NCI-H69 (cell line): ENCODE data around the gene TMEM121B.

Source experiments
- DNase-seq: peaks from one replicate; lab custom pipeline; 2025; lab: John Stamatoyannopoulos, UW

TMEM121B gene

DNA sequence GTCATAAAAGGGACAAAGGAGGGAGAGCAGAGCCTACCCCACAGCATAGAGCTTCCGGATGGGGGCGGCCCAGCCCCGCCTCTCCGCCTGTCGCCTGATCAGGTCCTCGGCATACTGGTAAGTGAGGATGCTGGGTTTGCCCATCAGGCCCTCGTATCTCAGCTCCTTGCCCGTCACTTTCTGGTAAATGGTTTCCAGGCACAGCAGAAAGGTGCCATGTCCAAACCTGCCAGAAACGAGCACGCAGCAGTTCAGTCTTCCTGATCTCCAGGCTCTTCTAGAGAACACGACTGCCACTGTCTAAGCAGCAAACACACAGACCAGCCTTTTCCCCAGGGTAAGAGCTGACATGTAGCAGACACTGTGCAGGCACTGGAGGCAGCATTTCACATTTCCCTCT lies 17.4 kb upstream of the TMEM121B start:
- no peak for DNase-seq

DNA sequence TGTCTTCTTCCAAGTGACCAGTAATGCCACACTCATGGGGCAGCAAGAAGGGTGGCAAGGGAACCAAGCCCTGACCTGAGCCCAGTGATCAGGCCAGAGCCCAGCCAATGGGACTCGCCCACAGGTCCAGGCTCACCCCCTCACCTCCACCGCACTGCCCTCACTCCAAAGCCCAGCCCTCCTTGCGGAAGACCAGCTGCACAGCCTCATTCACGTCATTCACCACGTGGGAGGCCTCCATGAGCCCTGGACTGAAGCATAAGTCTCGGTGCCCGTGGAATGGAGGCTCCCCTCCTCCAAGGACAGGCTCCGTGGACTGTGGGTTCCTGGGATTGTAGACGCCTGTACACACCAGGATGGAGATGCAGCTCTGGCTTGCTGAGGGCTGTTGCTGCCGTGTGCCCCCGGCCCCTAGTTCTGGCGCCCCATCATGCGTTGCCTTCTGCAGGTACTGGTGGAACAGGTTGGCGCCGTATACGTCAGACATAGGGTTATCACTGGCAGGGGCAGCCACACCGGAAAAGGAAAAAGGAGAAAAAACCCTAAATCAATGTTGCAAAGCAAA lies 16.8 kb upstream of the TMEM121B start:
- no peak for DNase-seq

DNA sequence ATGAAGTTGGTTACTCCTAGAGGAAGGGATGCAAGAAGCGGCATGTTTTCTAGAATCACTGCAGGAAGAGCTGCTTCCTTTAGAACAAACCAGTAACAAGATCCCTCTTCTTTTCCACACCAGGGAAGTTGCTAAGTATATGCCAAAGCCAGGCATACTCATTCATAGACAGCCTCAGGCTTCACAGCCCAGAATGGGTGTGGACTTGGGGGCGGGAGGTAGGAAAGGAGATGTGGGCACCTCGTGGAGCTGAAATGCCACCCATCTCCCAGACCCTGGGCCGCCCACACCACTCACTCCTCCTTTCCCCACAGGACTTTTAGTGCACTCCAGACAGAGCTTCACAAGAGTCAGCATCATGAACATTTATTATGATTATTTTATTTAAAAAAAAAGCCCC lies 16.0 kb upstream of the TMEM121B start:
- DNase-seq, result no peak

DNA sequence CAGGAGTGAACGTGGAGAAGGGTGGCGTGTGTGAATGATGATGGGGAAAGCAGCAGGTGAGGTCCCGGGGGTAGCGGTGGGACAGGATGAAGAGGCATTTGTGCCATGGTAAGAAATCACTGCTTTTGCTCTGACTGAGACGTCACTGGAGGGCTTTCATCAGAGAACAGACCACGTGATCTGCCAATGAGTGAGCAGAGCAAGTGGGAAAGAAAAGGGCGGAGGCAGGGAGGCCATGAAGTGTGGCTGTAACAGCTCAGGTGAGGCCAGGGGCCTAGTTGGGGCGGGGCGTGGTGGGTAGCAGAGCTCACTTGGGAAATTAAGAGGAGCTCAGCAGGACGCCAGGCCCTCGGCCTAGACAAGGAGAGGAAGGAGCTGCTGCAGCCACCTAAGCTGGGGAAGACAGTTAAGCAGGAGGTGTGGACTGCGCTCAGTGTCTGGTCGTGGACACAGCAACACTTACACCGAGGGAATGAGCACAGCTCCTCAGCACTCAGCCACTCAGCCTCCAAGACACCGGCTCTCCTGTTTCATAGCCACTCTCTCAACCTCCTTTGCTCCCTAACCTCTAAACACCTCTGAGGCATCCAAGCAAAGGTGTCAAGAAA lies 14.1 kb upstream of the TMEM121B start:
- DNase-seq, result no peak

DNA sequence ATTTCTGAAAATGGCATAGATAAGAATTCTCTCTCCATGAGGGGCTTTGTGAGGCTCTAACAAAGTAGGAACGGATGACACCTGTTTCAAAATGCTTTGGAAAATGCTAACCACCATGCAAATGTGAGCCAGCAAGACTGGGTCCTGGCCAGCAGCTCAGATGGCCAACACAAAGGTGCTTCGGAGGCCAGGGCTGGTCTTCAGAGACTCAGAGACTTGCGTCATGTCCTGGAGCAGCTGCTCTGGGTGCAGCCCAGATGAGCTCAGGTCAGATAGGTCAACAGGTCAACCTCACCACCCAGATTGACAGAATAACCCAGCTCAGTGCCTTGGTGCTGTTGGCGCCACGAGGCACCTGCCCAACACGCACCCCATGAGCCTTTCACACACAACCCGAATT lies 12.0 kb upstream of the TMEM121B start:
- DNase-seq, result no peak

DNA sequence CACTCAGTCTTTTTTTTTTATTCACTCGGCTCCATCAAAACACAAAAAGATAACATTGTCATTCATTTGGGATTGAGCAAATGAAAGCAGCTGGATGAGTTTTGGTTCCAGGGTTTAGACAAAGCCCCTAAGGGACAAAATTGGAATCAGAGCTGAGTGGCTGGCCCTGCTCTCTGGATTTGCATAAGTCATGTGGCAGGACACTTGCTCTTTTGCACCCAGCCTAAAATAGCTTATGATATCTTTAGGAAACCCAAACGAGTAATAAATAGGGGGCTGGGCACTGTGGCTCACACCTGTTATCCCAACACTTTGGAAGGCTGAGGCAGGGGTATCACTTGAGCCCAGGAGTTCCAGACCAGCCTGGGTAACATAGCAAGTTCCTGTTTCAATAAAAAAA lies 11.0 kb upstream of the TMEM121B start:
- DNase-seq, result no peak

DNA sequence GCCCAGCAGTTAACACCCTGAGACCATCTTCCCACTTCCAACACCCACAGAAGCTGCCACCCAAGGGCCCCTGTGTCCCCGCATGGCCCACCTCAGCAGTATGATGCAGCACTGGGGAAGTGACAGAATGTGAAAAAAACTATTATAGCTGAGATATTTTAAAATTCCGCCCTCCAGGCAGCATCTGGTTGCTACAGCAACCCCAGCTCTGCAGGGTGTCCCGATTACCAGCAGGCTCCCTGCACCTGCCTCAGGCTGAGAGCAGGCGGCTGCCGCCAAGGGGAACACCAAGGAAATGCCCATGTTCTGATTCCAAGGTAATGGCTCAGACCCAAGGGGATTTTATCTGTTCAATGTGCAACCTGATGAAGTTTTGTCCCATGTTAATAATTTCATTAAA lies 10.5 kb upstream of the TMEM121B start:
- DNase-seq, result peak; percentile 82

DNA sequence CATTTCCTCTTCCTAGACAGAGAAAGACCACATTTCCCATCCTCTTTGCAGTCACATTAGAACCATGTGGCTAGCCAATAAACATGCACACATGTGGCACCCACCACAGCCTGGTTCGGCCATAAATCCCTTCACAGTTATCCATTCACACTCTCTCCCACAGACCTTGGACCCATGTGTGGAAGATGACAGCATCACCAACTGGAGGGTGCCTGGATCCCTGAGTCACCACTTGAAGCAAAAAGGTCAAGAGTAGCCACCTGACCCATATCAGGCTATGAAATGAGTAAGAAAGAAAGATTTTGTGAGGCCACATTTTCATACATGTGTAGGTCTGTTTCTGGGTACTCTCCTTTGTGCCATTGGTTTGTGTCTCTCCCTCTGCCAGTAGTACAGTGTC lies 9.0 kb upstream of the TMEM121B start:
- no peak for DNase-seq

DNA sequence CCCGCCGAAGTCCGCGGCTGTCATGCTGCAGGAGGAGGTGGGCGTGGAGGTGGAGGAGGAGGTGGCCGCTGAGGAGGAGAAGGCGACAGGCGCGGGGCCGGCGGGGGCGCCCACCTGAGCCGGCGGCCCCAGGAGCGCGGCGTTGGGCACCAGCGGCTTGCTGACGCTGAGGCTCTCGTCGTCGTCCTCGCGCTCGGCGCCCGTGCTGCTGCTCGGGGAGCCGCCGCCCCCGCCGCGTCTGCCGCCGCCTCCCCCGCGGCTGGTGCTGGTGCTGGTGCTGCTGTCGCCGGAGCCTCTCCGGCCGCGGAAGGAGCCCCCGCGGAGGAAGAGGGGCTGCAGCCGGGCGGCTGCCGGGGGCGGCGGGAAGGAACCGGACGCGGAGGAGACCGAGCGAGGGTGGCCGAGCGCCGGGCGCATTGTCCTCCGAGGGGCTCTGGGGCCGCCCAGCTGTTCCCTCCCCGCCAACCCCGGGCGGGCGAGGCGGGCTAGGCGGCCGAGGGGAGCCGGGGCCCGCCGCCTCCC lies 388 bp downstream of the TMEM121B start:
- DNase-seq, result peak; percentile 84

DNA sequence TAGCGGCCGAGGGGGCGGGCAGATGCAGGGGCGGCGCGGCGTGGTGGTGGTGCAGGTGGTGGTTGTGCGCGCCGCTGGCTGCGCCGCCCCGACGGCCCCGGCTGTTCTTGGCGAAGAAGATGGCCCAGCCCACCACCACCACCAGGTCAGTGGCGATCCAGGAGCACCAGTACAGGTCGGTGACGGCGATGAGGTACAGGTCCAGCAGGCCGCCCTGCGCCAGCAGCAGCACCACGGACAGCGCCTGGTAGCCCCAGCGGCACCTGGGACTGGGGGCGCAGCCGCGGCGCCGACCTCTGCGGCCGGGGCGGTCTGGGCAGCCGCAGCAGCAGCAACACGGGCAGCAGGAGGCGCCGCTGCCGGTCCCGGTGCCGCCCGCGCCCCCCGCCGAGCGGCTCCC lies 879 bp downstream of the TMEM121B start:
- DNase-seq, result peak; percentile 42

DNA sequence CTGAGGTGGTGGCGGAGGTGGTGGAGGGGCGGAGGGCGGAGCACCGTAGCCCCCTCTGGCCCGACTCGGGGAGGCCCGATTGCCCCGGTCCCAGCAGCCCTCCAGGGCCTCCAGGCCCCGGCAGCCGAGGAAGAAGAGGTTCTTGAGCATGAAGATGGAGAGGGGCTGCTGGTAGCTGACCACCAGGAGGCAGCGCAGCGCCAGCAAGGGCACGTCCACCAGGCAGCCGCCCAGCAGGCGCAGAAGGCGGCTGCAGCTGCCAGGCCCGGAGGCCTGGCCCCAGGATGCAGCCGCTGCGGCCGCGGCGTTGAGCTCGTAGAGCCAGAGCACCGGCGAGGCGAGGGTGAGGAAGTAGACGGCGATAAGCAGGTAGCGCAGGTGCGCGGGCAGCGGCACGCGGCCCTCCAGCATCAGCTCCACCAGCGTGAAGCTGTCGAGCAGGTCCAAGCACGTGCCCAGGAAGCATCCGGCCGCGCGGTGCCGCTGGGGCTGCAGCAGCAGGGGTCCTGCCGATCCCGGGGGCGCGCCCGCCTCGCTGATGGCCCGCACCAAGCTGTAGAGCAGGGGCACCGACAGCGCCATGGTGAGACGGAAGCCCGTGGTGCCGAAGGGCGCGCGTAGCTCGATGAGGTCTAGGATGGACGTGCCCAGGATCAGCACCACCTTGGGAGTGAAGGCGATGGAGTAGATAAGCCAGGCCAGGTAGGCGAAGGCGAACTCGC lies 1.5 kb downstream of the TMEM121B start:
- peak; percentile 38 for DNase-seq

DNA sequence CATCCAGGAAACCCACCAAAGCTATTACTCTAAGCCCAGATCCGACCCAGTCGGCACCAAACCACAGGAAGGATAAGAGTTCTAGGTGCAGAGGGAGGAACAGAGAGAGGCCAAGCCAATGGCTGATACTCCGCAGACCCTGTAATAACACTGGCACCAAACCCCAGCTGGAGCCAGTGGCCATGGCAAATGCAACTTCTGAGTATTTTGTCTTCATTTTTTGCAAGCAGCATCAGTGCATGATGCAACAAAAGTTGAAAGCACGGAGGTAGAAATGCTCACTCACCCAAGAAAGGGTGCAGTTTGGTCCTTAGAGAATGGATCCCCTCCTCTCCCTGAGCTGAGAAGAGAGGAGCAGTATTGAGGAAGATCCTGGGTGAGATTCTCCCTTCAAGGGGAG lies 2.8 kb downstream of the TMEM121B start:
- no peak for DNase-seq

DNA sequence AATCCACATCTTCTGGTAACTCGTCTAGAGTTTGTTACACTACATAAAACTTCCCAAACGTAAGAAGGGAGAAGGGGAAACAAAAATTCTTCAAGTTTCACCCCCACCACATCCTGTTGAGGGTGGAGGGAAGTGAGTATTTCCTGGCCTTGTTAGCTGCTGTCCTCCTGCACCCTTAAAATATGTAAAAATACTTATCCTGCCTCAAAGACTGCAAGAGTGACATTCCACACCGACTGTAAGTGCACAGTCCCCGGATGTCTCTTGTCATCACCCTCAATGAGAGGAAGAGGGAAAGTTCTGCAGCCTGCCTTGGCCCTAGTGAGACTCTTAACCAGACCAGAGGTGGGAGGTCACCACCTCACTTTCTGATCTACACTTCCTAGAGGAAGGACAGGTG lies 3.3 kb downstream of the TMEM121B start:
- no peak for DNase-seq

DNA sequence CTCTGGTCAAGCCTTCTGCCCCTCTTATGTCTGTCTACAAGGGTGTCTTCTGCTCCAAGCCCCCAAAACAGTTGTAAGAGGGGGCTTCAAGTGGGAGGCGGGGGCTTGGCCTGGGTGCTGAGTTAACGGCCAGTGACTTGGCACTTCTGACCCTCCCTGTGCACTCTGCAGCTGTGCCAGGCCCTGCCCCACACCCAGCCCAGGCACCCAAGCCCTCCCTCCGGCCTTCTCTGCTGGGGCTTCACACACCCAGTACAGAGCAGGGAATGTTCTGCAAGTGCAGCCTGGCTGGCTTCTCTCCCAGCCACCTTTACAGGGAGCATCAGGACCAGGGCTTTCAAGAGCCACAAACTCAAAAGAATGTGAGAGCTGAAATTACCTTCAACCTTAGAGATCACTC lies 3.8 kb downstream of the TMEM121B start:
- no peak for DNase-seq

DNA sequence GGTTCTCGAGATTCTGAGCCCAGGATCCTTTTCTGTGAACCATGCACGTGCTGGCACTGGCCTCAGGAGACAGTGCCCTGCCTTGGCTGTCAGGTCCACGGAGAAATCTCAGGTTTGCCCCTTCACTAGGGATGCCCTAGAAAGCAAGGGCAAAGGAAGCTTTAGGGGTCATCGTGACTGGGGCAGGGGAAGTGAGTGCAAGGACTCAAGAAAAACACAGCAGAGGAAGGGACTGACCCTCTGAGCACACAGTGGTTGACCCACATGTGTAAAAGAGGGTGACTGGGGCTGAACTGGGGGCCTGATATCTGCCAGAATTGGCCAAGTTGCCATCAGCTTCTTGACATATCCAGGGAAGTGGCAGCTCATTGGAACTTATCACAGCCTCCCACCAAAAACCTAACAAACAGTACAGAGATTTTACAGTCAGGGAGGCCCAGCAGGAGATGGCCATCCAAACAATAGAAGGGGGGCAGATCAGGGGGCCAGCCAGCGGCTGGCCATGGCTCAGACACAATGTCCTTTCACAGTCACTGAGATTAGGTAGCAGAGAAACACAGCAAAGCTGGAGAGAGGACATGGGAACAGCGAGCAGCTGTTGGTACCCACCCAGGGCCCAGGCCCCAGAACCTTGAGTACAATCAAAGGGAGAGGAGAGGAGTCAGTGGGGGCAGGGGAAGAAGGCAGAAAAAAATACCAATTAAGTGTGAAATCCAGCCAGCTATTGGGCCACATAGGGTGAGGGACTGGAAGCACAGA lies 4.4 kb downstream of the TMEM121B start:
- DNase-seq, result peak; percentile 46

DNA sequence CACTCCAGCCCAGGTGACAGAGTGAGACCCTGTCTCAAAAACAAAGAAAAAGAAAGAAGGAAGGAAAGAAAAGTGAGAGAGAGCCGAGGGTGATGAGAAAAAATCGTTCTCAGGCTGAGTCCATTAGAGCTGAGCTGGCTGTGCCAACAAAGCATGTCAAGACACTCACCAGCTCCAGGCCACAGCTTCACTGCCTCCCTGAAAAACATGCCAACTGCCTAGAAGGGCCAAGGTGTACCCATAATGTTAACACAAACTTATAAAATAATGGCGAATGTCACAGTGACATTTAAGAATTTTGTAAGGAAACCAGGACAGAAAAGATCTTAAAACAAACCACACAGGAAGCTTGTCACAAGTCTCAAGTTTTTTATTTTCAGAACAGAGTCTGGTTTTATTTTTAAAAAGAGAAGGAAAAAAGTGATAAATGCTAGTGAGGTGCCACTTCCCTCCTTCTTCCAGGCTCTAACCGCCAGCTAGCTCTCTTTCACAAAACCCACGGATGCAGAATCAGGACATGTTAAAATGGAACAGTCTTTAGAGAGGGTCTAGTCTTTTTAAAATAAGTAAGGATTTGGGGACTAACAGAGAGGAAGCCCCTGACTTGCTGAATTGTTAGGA lies 5.1 kb downstream of the TMEM121B start:
- no peak for DNase-seq

DNA sequence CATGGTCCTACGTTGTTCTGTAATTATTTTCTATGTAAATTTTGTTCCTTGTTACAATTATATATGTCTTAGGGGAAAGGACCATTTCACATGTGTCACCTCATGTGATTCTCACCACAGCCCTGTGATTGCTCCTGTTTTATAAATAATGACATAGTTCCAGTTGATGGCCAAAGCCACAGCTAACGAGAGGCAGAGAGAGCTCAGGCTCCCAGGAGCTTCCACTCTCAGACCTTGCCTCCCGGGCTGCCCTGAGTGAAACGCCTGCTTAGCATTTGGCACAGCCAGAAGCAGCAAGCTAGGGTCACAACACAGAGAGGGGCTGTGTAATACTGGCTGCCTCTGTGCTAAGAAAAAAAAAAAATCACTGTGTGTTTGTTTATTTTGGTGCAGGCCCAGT lies 5.9 kb downstream of the TMEM121B start:
- DNase-seq, result no peak

DNA sequence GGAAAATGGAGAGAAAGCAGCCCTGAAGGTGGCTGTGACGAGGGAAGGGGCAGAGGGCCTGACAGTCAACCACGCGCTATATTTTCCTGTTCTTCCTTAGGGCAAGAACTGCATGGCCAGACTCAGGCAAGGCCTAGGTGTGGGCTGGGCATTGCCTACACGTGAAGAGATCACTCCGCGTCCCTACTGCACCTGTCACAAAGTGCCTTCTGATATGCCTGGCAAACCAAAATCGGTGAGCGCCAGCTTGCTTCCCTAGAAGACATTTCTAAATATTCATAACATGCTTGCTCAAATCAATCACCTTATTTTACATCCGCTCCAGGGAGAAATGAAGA lies 6.3 kb downstream of the TMEM121B start:
- DNase-seq, result no peak

DNA sequence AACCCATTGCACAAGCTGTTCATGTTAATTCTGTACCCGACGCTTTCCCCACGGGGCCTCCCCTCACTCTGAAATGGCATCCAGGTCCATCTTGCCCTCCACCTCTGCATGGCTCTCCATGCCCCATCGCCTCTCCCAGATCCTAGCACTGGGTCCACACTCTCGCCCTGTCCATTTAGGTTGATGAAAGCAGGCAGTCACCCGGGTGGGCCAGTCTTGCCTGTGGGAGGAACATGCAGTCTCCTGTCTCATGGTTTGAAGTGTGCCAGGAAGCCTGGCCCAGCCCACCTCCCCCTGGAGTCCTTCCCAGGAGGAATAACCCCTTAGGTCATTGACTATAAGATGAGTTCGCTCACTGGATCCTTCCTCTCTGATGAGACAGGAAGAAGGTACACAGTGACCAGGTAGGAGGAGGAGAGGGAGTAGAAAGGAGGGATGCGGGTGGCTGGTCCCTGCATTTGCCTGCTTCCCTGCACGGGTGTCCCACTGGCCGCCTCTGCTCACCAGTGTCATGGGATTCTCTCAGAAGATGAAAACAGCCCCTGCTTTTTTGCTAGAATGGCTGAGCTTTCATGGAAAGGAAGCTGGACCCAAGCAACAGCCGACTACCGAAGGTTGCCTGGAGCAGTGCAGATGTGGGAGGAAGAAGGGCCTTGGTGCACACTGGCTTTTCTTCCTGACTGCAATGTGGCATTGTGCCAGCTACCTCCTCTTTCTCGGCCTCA lies 6.8 kb downstream of the TMEM121B start:
- peak; percentile 25 for DNase-seq

DNA sequence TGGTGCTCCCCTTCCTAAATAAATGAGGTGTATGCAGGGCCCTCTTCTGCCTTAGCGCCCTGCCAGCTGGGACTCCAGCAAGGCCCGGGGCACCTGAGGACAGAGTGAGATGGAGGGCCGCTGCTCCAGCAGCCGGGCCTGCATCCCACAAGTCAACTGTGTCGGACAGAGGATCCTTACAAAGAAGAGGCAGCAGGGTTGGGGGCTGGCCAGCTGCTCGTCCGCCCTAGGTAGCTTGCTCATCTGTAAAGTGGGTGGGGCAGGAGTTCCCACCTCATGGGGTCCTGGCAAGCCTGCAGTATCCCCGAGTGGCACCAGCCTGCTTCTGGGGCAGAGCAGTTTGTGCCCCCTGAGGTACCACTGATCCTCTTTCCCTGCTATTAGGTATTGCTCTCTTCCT lies 7.6 kb downstream of the TMEM121B start:
- no peak for DNase-seq

DNA sequence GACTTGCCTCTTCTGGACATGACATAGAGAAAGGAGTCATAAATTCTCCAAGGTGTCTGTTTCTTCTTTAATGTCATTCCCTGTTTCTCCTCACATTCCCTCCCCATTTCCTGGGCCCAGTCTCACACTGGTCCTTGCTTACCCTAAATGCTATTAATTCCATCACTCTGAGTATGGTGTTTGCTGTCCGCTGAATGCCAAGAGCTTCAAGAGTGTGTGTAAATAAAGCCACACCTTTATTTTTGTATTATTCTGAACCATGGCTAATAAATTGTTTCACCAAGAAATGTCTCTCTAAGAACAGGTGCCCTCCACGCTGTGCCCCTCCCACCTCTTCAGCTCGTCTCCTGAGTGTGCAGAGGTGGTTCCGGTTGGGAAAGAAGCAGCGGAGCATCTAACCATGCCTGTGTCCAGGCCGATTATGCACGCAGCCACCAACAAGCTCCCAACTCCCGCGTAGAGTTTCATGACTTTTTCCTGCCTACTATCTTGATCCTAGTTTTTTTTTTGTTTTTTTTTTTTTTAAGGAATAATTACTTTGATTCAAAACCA lies 8.6 kb downstream of the TMEM121B start:
- DNase-seq, result peak; percentile 60
